Measurements from ENCODE around the gene PDS5B.

GRCh38 chr13:32610977-32611376 lies 24.7 kb downstream of the PDS5B start:
- TF ChIP-seq CTCF (IDR thresholded peaks at IDR 0.05 in 4 of 5, conservative IDR thresholded peaks at IDR 0.05 in 1 of 5), result no peak
- TF ChIP-seq POLR2A (IDR thresholded peaks at IDR 0.05), result no peak

Data from gastrocnemius medialis (tissue), 4 donors.